ENCODE results near the gene TNFRSF4.

GRCh38 chr1:1199961-1200875 is 13.7 kb downstream of the TNFRSF4 start:
- TF ChIP-seq CTCF (IDR thresholded peaks at IDR 0.05), result no peak
- no peak for TF ChIP-seq POLR2A (IDR thresholded peaks at IDR 0.05)

Measured in tibial nerve (tissue), 3 donors.